Measurements from ENCODE around the gene UPF2.

UPF2 gene

DNA sequence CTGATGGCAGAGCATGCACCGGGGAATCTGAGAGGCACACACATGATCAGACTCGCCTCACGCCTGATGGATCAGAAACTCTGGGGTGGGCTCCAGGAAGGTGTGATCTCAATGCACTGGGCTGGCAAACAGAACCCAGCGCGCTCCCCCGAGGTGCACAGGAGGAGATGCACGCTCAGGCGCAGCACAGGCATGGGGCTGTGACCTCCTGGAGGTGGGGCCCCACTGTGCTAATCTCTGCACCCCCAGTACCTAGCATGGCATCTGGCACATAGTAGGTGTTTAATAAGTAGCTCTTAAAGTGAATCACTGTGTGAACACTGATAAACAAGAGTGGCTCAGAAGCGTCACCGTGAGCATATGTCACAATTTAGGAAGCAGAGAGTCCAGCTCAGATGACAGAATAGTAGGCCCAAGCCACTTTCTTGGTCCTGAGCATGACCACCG, 161.6 kb downstream of the UPF2 start:
- no peak for DNase-seq

DNA sequence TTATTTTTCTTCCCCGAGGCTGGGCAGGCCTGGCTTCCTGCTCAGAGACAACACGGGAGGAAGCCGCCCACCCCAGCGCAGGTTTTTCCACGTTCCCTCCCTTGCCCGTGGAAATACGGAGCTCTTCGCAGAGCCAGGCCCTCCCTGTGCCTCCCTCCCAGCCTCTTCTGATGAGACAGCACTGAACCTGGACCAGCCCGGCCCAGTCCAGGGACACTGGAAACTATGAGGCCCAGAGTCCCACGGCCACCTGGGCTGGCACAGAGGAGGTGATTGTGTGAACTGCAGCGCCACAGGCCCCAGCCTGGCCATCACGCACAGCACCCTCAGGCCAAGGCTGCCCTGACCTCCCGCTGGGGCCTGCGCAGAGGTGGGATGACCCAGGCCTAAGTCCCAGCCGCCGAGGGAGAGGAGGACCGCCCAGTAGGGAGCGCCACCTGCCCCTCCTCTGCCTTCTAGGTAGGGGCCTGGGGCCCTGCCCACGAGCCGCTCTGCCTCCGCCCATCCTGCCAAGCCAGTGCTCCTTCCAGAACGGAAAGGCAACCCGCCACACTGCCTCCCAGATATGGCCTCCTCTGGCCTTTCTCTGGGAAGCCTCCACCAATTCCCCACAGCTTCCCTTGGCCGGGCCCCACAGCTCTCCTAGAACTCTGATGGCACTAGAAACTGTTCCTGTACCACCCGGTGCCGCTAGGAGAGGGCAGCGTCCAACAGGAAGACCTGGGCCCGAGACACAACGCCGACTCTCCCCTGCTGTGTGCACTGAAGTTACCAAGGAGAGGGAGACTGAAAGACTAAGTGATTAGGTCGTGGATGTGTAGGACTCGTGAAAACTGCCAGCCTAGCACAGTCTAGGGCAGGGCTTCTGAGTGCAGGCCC, 162.2 kb downstream of the UPF2 start:
- DNase-seq, result no peak

DNA sequence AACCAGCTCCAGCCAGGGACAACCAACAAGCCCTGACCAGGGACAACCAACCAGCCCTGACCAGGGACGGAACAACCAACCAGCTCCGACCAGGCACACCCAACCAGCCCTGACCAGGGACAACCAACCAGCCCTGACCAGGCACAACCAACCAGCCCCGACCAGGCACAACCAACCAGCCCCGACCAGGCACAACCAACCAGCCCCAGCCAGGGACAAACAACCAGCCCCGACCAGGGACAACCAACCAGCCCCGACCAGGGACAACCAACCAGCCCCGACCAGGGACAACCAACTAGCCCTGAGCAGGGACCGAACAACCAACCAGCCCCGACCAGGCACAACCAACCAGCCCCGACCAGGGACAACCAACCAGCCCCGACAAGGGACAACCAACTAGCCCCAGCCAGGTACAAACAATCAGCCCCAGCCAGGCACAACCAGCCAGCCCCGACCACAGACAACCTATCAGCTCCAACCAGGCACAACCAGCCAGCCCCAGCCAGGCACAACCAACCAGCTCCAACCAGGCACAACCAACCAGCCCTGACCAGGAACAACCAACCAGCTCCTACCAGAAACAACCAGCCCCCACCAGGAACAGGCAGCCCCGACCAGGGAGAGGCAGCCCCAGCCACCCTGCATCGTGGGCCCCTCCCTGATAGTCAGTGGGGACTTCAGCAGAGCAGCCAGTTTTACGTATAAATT, 163.1 kb downstream of the UPF2 start:
- no peak for DNase-seq

- no peak for DNase-seq
These were observed 163.8 kb downstream of the UPF2 start for GRCh38 chr10:11878776-11879175.

- no peak for DNase-seq
These were observed 165.1 kb downstream of the UPF2 start for GRCh38 chr10:11877591-11877905.

DNA sequence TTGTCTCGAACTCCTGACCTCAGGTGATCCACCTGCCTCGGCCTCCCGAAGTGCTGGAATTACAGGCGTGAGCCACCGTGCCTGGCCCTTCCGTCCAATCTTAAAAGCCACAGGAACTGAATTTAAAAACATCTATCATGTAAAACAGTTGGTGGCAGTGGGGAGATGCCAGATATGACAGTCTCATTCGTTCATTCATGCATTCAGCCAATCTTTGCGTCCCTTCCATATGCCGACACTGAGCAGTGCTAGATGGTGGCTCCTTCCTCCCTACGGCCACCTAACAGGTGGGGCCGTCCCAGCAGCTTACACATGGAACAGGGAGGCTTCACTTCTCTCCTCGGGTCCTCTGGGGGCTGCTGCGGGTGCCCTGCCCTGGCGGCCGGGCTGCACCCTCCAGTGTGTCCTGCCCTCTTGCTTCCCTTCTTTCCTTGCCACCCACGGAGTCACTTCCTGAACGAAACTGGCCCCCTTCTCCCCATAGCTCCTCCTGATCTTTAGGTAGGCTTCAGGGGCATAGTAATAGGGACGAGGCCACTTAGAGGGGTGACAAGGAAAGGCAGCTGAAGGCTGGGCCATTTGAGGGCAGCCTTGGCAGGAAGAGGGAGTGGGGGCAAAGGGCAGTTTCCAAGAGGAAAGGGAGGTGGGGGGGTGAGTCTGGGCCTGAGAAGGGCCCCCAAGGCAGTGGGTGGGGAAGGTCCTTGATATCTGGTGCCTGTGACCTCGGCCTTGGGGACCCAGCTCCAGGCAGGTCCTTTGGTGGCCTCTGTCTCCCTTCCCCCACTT, 165.6 kb downstream of the UPF2 start:
- no peak for DNase-seq

- DNase-seq, result no peak
These were observed 166.3 kb downstream of the UPF2 start for GRCh38 chr10:11876324-11876723.

DNA sequence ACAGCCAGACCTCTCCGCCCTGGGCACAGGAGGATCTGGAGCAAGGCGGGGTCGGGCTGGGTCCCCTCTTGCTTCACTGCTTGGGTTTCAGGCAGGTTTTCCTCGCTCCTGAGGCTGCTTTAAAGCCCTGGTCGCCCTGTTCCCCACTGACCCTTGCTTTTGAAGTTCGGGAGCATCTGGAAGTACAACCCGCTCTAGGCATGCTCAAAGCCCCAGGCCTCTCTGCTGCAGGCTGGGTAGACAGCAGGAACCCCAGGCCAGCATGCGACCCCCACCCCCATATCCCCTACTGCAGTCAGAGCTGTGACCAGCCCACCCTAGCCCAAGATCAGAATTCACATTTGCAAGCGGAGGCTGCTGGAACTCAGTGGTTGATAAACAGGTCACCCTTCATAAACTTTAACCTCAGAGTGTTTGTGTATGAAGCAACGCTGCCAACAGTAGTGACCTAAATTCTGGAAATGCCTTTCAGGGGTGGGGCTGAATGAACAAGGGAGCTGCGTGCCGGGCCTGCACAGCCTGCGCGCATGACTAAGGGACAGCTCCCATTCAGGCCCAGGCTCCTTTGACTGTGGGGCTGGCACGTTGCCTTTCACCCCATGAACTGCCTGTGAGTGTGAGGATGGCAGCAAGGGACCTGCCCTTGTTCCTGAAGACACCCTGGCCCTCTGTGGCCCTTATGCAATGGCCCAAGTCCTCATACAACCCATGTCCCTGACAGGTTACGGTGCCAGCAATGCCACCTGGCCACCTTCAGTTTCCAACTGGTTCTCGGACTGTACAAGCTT, 166.9 kb downstream of the UPF2 start:
- DNase-seq, result no peak

GRCh38 chr10:11874568-11875493, 167.8 kb downstream of the UPF2 start:
- DNase-seq, result no peak

DNA sequence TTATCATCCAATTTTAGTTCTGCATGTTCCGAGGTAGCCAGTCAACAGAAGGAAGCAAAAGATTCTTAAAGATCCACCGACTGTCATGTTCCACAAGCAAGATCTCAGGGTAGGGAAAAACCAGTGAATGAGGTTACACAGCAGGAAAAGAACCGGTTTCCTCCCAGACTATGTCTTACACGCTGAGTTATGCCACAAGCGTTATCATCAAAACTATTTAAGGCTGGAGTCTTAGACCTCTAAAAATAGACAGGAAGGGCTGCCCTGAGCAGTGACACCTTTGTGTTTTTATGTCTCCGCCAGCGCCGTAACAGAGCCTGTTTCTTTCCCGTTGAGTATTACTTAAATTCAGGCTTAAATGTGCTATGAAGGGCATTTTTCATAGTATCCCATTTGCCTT, 171.1 kb downstream of the UPF2 start:
- no peak for DNase-seq

- no peak for DNase-seq
These were observed 171.7 kb downstream of the UPF2 start for GRCh38 chr10:11870900-11871400.

GRCh38 chr10:11870461-11870780, 172.2 kb downstream of the UPF2 start:
- no peak for DNase-seq

Data from SHP77 (cell line).